ENCODE measurements around the gene PTPRN2.

DNA sequence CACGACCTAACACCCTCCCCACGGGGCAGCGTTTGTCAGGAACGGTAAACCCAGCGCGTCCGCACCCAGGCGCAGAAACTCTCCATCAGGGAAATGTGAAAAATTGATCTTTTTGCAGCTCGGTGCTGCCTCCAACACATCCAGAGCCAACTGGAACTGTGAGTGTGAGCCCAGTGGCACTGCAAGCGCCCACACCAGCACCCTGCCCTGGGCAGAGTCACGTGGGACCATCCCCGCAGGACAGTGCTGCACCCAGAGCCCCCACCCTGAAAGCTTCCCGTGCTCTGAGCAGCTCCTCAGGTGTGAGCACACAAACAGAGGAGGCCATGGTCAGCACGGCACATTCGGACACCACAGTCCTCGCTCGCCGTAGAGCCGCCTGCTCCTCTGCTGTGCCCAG is 919.9 kb downstream of the PTPRN2 start:
- TF ChIP-seq, protein P1, sequence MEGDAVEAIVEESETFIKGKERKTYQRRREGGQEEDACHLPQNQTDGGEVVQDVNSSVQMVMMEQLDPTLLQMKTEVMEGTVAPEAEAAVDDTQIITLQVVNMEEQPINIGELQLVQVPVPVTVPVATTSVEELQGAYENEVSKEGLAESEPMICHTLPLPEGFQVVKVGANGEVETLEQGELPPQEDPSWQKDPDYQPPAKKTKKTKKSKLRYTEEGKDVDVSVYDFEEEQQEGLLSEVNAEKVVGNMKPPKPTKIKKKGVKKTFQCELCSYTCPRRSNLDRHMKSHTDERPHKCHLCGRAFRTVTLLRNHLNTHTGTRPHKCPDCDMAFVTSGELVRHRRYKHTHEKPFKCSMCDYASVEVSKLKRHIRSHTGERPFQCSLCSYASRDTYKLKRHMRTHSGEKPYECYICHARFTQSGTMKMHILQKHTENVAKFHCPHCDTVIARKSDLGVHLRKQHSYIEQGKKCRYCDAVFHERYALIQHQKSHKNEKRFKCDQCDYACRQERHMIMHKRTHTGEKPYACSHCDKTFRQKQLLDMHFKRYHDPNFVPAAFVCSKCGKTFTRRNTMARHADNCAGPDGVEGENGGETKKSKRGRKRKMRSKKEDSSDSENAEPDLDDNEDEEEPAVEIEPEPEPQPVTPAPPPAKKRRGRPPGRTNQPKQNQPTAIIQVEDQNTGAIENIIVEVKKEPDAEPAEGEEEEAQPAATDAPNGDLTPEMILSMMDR (IDR thresholded peaks at IDR 0.05), result no peak
- no peak for TF ChIP-seq ZFX (IDR thresholded peaks at IDR 0.05; ENCODE audit: borderline replicate concordance)
